ENCODE results near the gene IP6K2.

GRCh38 chr3:48650723-48651122 is 66.3 kb downstream of the IP6K2 start:
- TF ChIP-seq CTCF (IDR thresholded peaks at IDR 0.05 in 8 of 11, conservative IDR thresholded peaks at IDR 0.05 in 3 of 11) (no peak), POLR2AphosphoS5 (IDR thresholded peaks at IDR 0.05) (no peak), POLR2A (IDR thresholded peaks at IDR 0.05) (no peak)
